ENCODE results near the gene PCDHB1.

The PCDHB1 gene, protein sequence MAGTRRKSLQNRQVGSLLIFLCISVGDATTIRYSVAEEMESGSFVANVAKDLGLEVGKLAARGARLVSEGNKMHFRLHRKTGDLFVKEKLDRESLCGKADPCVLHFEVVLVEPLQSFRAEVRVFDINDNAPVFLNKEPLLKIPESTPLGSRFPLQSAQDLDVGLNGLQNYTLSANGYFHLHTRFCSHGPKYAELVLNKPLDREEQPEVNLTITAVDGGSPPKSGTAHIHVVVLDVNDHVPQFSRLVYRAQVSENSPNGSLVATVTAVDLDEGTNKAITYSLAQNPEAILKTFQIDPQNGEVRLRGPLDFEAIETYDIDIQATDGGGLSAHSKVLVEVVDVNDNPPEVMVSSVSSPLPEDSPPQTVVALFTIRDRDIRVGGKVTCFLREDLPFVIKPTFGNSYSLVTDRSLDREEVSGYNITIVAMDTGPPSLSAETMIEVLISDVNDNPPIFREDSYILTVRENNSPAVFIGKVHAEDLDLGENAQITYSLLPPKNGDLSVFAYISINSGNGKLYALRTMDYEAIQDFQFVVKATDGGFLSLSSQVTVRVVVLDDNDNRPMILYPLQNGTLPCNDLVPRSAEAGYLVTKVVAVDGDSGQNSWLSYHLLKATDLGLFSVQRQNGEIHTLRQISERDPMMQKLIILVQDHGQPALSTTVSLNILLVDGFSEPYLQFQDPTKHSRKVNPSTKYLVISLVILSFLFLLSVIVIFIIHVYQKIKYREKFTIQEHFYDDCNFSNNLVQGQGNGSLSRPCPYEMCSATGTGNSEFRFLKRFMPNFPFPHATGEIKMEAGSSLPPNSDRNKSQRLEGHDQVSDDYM

DNA sequence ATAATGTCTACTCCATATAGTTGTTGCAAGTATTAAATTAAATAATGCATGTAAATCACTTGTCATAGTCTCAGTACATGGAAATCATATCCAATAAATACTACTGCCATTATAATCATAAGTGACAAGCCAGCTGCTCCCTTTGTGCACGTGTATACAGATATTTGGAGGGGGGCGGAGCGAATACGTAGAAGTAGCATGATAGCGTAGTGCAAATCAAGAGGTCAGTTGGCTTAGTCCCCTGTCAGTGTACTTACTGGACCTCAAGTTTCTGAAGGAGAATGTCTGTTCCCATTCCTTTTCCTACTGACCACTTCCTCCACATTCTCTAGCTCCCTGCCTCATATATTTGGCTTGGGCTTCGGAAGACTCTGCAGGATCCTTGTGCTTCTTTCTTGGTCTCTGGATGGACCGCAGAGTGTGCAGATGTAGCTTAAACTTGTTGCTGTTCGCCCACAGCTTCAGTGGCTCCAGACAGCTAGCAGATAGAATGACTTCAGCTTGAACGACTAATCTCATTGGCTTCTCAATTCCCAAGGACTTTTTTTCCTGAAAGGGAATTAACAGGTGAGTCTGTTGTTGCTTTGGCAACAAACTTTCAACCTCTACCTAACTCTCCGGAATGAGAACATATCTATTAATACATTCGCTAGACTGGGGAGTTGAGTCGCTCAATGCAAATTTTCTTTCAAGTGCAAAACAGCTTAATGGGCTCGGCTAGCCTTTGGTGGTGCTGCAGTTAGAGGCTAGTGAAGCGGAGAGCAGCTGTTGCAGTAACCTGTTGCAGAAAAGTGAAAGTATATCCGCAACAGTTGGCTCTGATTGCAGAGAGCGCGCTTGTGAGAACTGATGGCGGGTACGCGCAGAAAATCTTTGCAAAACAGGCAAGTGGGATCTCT, at the start of gene PCDHB1:
TSS of gene PCDHB1 (plus strand) at position 753 of the 899 bp plus-strand sequence. CDS start at position 850, 97 bp downstream.
- DNase-seq = no peak

DNA sequence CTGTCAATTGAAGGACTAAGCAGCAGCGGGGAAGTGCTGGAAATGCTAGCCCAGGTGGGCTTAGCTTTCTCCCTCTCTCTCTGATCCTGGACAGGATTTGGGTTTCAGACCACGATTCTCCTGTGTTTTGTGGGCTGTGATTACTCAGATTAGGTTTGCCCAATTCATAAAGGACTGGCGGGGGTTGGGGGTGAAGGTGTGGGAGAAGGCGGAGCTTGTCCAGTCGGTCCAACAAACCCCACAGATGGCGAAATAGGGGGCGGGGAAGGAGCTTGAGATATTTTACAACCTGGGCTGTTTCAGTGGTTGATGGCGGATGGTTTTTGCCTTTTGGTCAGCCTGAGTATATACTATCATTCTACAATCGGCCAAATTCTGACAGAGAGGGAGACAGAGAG, 49.7 kb upstream of the PCDHB1 start:
- no peak for DNase-seq

DNA sequence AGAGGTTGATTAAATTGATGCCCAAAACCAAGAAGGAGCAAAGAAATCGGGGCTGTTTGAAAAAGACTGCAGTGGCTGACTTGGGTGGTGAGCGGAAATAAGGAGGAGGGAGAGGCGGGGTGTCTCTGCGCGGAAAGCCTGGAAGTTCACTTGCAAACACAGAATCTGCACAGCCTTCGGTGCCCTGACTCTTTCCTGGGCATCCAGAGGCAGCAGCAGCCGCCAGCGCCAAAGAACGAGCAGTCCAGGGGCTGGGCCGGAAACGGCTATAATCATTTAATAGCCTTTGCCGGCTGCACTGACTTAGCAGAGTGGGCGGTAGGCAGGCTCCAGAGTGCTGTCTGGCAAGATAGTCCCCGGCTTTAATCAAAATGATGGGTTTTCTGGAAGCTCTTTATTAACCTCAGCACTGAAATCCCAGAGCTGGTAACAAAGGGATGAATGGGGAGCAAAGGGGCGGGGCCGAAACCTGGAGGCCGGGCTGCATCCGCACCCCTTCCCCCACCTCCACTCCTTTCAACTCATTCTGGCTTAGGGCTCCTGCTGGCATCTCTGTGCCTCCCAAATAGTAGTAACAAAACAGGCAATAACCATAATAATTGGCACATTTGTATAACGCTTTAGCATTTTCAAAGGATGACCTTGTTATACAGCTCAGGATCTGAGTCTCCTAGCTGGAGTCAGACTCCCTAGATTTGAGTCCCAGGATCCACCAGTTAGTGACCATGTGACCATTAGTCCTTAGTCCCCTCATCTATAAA, 49.1 kb upstream of the PCDHB1 start:
- DNase-seq = no peak

DNA sequence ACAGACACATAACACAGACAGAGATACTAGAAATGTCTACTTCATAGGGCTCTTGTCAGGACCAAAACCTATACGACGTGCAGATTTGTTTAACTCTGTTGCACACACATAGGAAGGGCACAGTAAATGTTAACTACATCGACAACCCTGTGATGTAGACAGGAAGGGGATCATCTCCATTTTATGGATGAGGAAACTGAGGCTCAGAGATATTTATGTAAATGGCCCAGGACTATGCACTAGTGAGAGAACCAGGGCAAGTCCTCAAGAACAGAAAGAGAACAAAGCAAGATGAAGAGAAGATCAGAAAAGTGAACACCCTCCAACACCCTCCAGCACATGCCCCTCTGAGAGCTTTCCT, 48.6 kb upstream of the PCDHB1 start:
- no peak for DNase-seq

DNA sequence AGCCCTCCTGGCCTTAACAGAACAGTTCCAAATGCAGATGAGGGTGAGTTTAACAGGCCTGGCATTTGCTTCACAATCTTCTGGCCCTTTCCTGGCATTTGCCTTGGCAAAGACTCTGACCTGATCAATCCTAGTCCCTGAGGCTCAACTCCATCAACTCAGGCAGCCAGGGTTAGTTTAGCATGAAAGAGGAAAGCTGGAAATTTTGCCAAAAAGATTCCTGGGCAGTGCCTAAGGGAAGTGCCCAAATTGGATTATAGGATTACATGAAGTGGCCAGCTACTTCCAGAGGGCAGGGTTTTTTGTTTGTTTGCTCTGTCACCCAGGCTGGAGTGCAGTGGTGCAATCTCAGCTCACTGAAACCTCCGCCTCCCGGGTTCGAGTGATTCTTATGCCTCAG, 48.1 kb upstream of the PCDHB1 start:
- no peak for DNase-seq

DNA sequence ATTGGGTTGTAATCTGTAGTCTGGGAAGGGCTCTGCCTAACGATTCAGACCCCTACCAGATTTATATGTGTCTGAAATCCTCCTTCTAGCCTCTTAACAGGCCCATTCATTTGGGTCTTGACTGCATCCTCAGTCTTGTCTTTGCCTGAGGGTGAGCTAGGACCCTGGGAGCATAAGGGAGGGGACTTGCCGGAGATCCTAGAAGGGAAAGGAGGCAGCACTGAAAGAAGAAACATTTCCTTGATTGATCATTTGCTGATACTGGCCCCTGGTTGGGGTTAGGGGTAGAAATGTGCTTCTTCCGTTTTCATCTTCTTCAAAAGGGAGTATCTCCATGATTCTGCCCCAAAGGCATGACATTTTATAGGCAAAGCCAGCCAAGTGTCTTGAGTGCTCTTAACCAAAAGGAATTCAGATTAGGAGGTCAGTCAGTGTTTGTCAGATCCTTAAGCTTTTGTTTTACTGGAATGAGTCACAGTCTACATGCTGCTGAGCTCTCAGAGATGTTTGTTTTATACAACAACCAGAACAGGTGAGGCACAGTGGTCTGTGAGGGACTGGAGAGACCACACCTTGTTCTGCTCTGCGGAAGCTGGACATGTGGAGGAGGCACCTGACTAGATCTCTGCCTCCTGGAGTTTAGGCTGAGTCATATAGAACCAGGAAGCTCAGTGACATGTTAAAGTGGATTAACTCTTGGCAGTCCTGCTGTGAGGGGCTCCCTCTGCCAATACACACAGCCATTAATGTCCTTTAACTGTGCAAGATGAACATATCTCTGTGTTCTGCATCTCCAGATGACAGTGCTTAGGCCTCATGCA, 47.2 kb upstream of the PCDHB1 start:
- no peak for DNase-seq

DNA sequence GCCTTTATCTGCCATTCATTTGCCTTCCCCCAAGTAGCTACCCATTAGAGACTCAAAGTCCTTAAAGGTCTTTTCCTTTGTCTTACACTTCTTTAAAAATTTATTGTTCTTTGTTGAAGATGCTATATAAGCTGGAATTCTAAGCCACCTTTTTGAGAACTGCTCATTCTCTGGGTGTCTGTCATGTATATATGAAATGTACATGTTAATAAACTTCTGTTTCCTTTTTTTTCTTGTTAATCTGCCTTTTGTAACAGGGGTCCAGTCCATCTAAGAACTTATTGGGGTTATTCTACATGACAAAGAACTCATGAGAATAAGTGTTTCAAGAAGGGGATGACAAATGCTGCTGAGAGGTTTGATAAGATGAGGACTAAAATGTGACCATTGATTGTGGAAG, 43.4 kb upstream of the PCDHB1 start:
- DNase-seq = no peak

DNA sequence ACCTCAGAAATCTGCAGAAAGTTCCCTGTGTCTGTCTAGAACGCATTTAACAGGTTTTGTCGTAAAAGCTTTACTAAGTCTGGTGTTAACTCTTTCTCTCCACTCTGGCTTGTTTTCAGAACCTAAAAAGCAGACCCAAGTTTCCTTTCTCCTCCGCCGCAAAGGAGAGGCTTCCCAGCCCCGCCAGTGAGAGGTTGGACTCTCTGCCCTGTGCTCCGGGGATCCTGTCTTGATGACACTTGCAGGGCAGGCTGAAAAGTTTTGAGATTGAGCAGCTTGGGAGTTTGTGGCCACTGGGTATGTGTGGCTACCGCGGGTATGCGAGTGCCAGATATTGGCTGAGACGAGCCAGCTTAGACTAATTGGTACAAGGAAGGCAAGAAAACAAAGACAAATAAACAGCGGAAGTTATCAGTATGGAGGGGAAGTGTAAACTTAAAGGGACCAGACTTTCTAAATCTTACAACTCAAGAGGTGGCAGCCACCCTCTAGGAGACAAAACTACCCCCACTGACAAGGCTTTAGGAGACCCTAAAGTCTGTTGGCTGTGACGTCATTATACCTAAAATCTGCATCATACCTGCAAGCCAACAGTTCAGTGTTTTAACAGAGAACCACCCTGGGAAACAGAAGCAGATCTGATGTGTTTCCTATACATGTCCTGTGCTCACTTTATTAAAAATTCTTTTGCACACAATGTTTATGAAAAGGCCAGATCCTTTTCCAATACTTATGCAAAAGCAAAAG, 41.0 kb upstream of the PCDHB1 start:
- no peak for DNase-seq

DNA sequence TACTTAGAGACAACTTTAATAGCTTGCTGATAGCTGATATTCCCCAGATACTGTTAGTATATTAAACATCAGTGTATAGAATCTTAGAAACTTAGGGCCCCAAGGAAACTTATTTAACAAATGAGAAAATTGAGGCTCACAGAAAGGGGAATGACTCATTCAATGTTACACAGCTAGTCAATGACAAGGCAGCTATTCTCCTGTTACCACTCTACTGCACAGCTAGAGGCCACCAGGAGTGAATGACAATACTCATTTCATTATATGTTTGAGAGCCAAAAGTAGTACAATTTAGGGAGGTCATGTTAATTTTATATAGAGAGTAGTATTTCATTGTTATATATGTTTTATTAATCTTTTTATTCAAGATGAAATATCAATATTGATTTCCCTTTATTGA, 33.2 kb upstream of the PCDHB1 start:
- no peak for DNase-seq

DNA sequence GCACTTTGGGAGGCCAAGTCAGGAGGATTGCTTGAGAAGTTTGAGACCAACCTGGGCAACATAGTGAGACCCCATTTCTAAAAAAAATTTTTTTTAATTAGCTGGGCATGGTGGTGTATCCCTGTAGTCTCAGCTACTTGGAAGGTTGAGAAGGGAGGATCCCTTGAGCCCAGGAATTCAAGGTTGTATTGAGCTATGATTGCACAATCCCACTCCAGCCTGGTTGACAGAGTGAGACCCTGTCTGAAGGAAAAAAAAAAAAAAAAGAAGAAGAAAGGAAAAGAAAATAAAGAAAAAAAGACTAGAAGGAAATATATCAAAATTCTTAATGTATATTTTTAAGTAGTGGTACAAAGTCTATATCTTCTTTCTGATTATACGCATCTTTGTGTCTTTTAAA, 28.8 kb upstream of the PCDHB1 start:
- no peak for DNase-seq

DNA sequence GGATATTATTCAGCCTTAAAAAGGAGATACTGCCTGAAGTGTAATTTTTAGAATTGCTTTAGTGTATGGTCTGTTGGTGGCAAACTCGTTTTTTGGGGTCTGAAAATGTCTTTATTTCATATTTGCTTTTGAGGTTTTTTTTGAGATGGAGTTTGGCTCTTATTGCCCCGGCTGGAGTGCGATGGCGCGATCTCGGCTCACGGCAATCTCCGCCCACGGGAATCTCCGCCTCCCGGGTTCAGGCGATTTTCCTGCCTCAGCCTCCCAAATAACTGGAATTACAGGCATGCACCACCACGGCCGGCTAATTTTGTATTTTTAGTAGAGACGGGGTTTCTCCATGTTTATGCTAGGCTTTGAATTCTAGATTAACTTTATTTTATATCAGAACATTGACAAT, 20.2 kb upstream of the PCDHB1 start:
- DNase-seq = no peak

DNA sequence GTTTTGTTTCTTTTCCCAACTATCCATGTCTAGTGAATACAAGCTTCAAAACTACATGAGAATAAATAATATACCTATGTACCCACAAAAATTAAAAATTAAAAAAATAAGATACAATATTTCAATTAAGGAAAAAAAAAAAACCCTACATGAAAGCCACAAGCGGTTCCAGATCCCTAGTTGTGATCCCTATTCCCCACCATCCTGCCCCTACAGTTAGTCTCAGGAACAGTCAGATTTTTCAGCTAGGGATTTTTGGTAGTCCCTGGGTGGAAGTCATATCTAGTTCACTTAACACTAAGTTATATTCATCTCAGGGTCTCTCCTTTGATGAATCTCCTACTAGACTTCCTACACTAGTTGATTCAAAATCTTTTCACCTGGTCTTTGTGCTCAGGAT, 18.5 kb upstream of the PCDHB1 start:
- no peak for DNase-seq

DNA sequence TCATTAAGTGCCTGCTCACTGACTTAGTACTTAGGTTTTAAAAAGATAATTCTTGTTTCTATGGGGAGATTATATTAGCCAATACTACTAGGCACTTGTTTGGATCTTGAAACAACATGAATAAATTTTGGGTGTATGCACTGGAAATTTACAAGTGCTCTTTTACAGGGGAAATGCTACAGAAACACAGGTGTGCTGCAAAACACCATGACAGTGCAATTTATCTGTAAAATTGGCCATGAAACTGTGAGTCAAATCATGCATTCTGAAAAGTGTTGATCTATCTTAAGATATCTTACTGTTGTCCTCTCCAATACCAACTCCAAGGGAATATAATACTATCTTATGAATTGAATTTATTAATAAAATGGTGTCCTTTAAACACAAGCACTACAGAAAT, 12.1 kb upstream of the PCDHB1 start:
- no peak for DNase-seq

DNA sequence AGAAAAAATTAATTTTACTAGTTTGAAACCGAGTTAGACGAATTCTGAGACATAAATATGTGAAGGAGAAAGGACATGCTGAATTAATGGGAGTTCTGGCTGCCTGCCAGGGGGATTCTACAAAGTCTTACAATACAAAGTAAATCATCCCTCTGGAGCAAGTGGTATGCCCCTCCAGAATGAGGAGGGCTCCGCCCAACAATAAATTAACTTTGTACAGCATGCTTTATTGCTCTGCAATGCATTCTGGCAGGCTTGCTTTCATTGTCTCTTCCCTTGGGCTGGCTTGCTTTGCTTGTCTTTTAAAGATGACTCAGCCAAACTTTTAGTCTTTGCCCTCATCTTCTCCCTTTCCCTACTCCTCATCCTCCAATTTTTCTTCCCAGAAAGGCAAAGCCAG, 11.7 kb upstream of the PCDHB1 start:
- no peak for DNase-seq

DNA sequence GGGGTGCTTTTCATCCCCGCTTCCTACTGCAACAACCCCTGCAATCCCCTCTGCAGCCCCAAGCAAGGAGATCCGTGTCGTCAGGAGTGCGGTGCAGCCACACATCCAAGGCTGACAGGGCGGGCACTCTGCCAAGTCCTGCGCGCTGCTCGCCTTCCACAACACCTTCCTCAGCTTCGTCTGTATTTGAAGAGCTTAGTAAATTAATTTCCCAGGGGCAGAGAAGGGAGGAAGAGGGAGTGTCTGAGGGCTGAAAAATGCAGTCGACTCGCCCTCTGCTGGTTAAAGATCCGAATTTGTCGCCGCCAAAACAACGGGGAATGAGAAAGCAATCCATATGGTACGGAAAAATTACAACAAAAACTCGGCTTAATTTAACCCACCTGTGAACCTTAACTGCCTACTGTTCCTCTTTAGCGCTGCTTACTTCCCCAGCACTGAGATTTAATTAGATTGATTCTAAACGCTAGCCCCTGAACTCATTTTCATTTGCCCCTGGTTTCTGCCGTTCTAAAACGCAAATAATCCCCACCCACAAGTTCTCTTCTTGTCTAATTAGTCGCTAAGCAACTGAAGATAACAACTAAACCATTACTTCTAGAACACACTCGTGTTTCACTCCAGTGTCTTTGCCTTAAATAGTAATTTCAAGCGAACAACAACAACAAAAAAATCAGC, 10.9 kb upstream of the PCDHB1 start:
- no peak for DNase-seq

DNA sequence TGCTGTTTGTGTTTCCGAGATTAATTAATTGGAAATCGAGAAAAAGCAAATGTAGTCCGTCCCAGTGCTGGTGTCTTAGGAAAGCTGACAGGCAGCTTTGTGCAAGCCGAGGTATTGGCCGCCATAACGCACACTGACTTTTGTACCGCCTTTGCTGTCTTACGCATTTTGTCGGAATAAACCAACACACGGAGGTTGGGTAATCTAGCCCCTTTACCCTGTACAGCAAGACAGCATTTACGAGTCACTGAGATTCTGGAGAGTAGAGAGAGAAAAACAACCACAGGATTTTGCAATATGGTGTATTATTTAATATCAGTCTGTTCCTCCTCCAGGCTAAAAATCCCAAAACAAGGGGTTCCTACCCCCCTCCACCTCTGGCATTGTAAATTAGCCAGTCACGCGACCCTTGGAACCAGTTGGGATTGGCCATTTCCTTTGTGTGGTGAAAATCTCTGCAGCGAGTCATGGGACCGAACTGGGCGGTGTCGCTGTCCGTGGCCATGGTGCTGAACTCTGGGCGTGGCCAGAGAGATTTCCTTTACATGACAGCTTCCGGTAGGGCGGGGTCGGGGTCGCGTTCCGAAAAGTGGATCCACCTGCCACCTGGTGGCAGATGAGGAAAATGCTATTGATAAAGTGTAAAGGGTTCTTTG, 10.3 kb upstream of the PCDHB1 start:
- peak; percentile 47 to 61 for DNase-seq

DNA sequence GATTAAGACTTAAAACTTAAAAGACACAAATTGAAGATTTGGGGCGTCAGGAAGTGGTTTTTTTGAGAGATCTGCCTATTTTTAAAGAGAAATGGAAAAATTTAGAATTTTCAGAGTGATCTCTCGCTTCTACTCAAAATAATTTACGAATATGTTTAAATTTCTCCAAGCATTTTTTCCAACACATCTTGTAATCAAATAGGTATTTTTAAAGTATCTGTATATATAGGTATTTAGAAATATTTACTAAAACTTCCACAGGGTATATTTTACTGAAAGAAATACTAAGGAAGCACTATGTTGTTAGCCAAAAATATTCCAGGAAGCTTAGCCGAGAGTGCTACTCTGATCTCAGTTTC, 9.8 kb upstream of the PCDHB1 start:
- DNase-seq = no peak

DNA sequence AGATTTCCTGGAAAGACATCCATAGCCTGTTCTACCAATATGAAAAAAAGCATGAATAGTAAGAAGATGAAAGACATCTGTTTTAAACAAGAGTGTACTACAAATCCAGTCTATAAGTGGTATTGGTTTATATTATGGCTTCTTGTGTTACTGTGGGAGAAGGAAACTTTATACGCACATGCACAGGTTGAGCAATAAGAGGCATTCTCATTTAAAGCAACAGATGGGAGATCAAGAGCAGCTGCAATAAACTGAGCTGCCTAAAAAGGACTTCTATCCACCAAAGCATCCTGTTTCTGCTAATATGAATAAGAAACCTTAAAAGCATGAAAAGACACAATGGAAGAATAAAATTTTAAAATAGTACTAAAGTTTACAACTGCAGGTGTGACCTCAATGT, 8.6 kb upstream of the PCDHB1 start:
- no peak for DNase-seq

DNA sequence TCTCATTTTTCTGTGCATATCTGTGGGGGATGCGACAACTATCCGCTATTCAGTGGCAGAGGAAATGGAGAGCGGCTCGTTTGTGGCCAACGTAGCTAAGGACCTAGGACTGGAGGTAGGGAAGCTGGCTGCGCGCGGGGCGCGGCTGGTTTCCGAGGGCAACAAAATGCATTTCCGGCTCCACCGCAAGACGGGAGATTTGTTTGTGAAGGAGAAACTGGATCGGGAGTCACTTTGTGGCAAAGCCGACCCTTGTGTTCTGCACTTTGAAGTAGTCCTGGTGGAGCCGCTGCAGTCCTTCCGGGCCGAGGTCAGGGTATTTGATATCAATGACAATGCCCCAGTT, 320 bp downstream of the PCDHB1 start:
- DNase-seq = no peak

DNA sequence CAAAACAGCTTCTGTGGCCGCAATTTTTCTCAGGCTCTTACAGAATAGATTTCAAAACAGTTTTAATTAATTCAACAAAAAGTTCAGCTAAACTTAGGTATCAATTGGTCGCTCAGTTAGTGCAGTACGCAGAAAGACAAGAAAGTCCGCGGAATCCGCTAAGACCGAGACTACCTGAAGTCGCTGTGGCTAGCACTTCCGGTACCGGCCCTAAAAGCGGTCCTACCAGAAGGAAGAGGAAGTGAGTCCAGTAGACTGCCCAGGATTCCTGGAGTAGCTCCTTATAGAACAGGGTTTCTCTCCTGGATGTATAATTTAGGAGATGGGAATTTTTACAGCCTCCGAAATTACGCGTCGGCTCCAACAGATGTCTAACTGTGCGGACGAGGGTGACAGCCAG, 26.7 kb downstream of the PCDHB1 start:
- no peak for DNase-seq
